ENCODE data around the gene ZBTB8B.
"Not testable (repeated sequence)": the region's sequence is repeated elsewhere in the genome, so short reads cannot be mapped to it uniquely, and the experiment has no call there.

DNA sequence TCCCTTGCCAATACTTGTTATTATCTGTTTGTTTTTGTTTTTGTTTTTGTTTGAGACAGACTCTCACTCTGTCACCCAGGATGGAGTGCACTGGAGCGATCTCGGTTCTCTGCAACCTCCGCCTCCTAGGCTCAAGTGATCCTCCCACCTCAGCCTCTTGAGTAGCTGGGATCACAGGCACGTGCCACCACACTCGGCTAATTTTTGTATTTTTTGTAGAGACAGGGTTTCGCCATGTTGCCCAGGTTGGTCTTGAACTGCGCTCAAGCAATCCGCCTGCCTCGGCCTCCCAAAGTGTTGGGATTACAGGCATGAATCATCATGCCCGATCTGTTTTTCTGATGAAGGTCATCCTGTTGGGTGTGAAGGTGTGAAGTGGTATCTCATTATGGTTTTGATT is 23.4 kb upstream of the ZBTB8B start:
- TF ChIP-seq CTCF, POLR2A (IDR thresholded peaks at IDR 0.05): not testable (repeated sequence)
